Fibroblast of skin of right biceps (primary cell): ENCODE data around the gene HNRNPLL.
"Not testable (repeated sequence)": the region's sequence is repeated elsewhere in the genome, so short reads cannot be mapped to it uniquely, and the experiment has no call there.

Experiments
- DNase-seq: peaks from one replicate; pipeline ENCODE4 v3.0.0-alpha.2; 2013

HNRNPLL gene

DNA sequence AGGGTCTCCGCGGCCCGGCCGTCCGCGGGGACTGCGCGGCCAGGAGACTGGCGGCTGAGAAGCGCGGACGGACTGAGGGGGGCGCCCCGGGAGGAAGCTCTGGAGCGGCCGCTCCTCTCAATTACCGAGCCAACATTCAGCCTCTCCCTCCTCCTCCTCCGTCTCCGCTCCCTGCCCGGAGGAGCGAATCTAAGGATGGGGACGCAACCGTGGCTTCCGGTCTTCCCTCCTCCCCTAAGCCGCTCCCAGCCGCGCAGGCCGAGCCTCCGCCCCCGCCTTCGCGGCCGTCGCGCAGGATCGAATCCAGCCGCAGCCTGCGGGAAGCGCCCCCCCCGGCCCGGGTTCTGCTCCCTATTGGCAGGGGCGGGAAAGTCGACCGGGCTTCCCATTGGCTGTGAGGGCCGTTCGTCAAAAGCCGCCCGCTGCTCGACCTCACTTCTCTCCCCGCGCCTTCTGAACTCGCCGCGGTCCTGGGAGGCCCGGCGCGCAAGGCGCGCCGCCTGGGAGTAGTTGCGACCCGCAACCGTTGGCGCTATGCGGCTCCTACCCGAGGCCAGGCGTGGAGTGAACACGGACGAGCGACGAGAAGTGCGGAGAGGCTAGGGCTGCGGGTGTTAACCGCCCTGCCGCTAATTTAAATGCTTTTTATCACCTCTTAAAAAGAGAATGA lies at the start of gene HNRNPLL:
Gene HNRNPLL, minus strand, starts transcription at position 197 of the 670 bp plus-strand sequence. CDS start 302 bp downstream, outside the sequence.
- peak; percentile 99 for DNase-seq

DNA sequence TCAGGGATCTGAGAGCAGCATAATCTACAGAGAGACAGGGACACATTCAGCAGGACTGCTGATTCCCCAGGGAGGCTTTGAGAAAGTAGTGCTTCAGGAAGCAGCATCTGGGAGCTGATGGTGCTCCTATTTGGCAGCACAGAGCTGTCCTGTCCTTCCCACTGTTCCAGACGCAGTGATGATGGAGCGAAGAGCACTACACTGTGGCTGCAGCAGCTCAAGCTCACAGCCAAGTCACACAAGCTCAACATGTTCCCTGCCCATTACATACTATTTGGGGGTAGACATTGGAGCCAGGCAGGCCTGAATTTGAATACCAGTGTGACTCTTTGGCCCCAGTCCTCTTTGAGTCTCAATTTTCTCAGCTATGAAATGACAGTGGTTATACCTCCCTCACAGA lies 48.0 kb upstream of the HNRNPLL start:
- no peak for DNase-seq

DNA sequence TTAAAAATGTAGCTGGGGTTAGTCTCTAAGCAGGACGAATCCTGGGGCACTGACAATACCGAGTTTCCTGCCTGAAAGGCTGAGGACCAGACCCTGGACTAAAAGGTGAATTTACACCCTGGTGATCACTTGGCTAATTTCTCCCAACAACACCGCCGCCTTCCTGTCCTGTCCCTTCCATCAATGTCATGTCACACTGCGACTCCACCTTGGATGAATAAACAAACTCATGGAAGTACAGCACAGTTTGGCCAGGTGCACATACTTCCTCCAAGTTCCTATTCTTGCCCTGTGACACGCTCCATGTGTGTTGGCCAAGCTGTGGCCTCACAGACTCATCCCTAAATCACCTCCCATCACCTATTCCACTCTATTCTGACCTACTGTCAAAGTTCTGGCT lies 47.3 kb upstream of the HNRNPLL start:
- no peak for DNase-seq

DNA sequence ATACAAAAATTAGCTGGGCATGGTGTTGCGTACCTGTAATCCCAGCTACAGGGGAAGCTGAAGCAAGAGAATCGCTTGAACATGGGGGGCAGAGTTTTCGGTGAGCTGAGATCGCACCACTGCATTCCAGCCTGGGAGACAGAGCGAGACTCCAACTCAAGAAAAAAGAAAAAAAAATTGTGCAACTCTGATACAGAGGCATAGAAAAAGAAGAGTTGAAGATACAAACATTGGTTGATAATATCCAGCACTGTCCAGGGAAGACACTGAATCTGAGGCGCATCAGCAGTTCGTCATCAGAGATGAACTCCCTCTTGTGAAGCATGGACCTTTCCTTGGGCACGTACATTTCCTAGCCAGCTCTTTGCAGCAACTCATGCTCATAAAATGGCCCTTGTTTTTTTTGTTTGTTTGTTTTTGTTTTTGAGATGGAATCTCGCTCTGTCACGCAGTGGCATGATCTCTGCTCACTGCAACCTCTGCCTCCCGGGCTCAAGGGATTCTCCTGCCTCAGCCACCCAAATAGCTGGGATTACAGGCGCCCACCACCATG lies 46.5 kb upstream of the HNRNPLL start:
- no peak for DNase-seq

- DNase-seq = no peak
Observed at GRCh38 chr2:38648107-38648761, 45.5 kb upstream of the HNRNPLL start.

DNA sequence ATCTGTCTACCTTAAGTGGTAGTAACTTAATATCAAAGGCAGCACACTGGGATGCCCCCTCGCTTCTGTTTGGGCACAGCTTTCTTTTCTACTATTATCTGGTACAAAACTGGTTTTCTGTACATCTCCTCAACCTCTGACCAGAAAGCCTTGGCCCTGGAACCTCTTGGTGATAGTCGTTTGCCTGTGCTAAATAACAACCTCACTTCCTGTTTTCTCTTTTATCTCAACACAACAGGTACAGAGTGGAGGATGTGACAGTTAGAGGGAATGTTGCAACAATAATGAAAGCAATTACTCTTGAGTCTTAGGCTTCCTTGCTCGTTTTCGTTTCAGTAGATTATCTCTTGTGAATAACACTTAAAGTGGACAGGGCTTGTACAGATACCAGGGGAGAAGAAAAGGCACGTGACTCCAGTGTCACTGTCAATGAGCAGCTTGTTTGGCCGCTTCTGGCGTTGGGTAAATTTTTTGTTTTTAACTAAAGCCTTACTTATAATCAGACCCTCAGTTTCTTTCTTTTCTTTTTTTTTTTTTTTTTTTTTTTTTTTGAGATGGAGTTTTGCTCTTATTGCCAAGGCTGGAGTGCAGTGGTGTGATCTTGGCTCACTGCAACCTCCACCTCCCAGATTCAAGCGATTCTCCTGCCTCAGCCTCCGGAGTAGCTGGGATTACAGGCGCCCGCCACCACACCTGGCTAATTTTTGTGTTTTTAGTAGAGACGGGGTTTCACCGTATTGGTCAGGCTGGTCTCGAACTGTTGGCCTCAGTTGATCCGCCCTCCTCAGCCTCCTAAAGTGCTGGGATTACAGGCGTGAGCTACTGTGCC lies 41.2 kb upstream of the HNRNPLL start:
- not testable (repeated sequence) for DNase-seq

- no peak for DNase-seq
Observed at GRCh38 chr2:38643021-38643671, 40.4 kb upstream of the HNRNPLL start.

GRCh38 chr2:38642373-38643017 lies 39.8 kb upstream of the HNRNPLL start:
- not testable (repeated sequence) for DNase-seq

DNA sequence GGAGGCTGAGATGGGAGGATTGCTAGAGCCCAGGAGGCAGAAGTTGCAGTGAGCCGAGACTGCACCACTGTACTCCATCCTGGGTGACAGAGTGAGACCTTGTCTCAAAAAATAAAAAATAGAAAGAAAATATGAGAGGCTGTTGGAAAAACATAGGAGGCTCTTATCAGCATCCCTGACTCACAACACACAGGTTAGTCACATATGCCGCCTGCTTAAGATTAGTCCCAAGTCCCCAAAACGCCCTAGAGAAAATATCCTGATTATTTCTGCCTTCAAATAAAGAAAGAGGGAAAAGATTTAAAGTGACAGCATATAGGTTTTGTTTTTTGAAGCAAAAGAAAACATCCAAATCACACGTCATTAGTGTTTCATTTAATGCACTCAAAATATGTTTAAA lies 33.3 kb upstream of the HNRNPLL start:
- DNase-seq = no peak

DNA sequence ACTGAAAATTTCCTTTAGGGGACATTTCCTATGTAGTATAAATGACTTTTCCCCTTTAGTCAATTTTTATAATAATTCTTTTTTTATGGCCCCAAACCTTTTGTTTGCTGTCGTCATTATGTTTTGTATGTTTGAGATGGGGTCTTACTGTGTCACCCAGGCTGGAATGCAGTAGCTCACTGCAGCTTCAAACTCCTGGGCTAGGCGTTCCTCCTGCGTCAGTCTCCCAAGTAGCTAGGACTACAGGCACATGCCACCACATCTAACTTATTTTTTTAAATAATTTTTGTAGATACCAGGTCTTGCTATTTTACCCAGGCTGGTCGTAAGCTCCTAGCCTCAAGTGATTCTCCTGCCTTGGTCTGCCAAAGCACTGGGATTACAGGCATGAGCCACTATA lies 32.4 kb upstream of the HNRNPLL start:
- DNase-seq = no peak

GRCh38 chr2:38634684-38635083 lies 32.0 kb upstream of the HNRNPLL start:
- DNase-seq = no peak

- no peak for DNase-seq
Observed at GRCh38 chr2:38633895-38634294, 31.2 kb upstream of the HNRNPLL start.

- DNase-seq = no peak
Observed at GRCh38 chr2:38632980-38633379, 30.3 kb upstream of the HNRNPLL start.

- no peak for DNase-seq
Observed at GRCh38 chr2:38631976-38632375, 29.2 kb upstream of the HNRNPLL start.

DNA sequence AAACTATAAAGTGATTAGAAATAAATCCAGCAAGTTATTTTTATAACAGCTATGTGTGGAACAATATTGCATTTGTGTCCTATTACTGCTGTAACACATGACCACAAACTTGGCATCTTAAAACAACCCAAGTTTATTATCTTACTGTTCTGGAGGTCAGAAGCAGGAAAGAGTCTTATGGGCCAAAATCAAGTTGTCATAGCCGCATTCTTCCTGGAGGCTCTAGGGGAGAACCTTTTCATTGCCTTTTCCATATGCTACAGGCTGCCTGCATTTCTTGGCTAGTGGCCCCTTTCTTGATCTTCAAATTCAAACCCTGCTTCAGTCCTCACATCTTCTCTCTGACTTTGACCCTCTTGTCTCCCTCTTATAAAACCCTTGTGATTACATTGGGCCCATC lies 27.0 kb upstream of the HNRNPLL start:
- DNase-seq = no peak

GRCh38 chr2:38627391-38627790 lies 24.7 kb upstream of the HNRNPLL start:
- no peak for DNase-seq

DNA sequence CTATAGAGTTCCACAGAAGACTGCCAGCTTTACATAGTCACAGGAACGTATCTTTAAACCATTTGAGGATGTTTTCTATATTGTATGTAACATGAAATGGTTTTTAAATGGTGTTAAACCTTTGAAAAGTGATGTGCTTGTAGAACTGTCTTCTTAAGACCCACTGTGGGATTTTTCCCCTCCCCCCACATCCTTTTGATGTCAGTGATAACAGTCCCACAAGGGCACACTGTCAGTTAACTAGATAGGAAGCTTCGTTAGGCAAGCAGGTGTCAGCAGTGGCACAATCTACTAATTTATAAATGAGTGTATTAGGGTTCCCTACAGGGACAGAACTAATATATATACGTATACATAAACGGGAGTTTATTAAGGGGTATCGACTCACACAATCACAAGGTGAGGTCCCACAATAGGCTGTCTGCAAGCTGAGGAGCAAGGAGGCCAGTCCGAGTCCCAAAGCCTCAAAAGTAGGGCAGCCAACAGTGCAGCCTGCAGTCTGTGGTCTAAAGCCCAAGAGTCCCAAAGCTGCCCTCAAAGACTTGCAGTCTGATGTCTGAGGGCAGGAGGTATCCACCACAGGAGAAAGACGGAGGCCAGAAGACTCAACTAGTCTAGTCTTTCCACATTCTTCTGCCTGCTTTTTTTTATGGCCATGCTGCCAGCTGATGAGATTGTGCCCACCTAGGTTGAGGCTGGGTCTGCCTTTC lies 23.8 kb upstream of the HNRNPLL start:
- DNase-seq = no peak

- DNase-seq = no peak
Observed at GRCh38 chr2:38622210-38622609, 19.5 kb upstream of the HNRNPLL start.

DNA sequence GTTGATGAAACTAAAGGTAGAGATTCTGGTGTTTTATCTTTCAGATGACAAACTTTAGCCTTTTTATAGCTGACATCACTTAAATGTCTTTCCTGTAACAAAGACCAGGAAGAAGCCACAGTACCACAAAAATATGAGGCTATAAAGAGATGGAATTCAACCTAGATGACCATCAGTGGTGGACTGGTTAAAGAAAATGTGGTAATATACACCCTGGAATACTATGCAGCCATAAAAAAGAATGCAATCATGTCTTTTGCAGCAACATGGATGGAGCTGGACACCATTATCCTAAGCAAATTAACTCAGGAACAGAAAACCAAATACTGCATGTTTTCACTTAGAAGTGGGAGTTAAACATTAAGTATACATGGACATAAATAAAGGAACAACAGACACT lies 18.3 kb upstream of the HNRNPLL start:
- no peak for DNase-seq

DNA sequence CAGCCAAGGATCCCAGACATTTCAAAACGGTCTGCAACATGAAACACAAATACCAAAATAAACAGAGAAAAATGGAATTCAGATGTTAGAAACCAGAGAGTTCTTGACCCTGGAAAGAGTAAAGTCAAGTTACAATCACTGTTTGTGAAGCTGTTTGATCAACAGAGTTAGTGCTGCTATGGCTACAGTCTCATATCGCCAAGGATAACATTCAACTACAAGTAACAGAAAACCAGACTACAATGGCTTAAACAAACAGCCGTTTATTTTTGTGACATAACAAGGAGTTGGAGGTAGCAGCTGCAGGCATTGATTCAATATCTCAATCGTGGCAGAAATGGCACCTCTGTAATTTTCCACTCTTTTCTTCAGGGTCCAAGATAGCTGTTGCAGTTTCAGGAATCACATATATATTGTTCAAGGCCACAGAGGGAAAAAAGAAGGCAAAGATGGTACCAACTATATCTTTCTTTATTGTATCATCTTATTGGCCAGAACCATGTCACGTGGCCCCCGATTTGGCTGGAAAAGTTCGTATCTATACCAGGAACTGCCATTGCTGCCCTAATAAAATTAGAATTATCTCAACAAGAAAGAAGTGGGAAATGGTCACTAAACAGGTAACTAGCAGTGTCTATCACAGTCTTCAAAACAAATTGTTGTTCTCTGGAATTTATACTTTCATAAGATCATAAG lies 17.7 kb upstream of the HNRNPLL start:
- peak; percentile 17 for DNase-seq
